K562 (cell line): ENCODE results near the gene CHMP2A. TPM values are rescaled to one million over a fixed set of nuclear protein-coding genes. Genes with fewer than 3 reads are reported as not detected.

ENCODE experiments used
- CTBP1 ChIP-seq: fragments of 450-650 bp; IDR thresholded peaks from 2 replicates; pipeline ENCODE4 v1.6.1; 2016; ENCODE audit warnings: borderline replicate concordance
- CTCFL ChIP-seq: IDR thresholded peaks from 2 replicates; pipeline ENCODE4 v1.6.1; 2011; ENCODE audit warnings: borderline replicate concordance, low read depth, mild to moderate bottlenecking, moderate library complexity, low read length; ENCODE audit not compliant: insufficient read depth, poor library complexity, severe bottlenecking
- HDAC2 ChIP-seq: fragments of 450-650 bp; IDR thresholded peaks from 2 replicates; pipeline ENCODE4 v1.6.1; 2016; ENCODE audit warnings: mild to moderate bottlenecking
- NR2C1 ChIP-seq, 2 experiments: fragments of 450-650 bp; IDR thresholded peaks; 2 replicates each; pipeline ENCODE4 v1.6.1; 2017; ENCODE audit warnings: mild to moderate bottlenecking in 2 of 2, antibody characterized with exemption in 1 of 2, inconsistent platforms in 1 of 2, missing compliant biosample characterization in 1 of 2, missing genetic modification characterization in 1 of 2
- POLR2B ChIP-seq: fragments of 450-650 bp; IDR thresholded peaks from 2 replicates; pipeline ENCODE4 v1.6.1; 2018; ENCODE audit warnings: low read depth; ENCODE audit not compliant: partially characterized antibody
- SMC3 ChIP-seq: conservative IDR thresholded peaks from 2 replicates; pipeline ENCODE4 v1.6.1; 2011; ENCODE audit warnings: low read depth, low read length, improper control_type of control experiment; ENCODE audit not compliant: insufficient read depth
- SP2 ChIP-seq: IDR thresholded peaks from 2 replicates; pipeline ENCODE4 v1.6.1; 2011; ENCODE audit warnings: mild to moderate bottlenecking, low read depth, low read length, moderate library complexity; ENCODE audit not compliant: poor library complexity, severe bottlenecking; ENCODE audit errors: extremely low read depth
- SREBF1 ChIP-seq: fragments of 150-350 bp; IDR thresholded peaks from 2 replicates; pipeline ENCODE4 v1.6.1; 2014; ENCODE audit warnings: antibody characterized with exemption, low read depth, low read length, borderline replicate concordance
- USF2 ChIP-seq: sonication (generic); formaldehyde crosslinking; IDR thresholded peaks from 2 replicates; pipeline ENCODE4 v1.5.0; 2020; ENCODE audit warnings: missing genetic modification reagents
- VEZF1 ChIP-seq: fragments of 200-800 bp; sonication (Bioruptor generic); IDR thresholded peaks from 2 replicates; pipeline ENCODE4 v1.6.1; 2017; ENCODE audit warnings: missing genetic modification characterization, missing compliant biosample characterization
- ZBTB11 ChIP-seq, 3 experiments: fragments of 200-800 bp in 1 of 3; fragments of 250-450 bp in 1 of 3; fragments of 450-650 bp in 1 of 3; sonication (Bioruptor Pico) in 1 of 3; sonication (Bioruptor generic) in 1 of 3; formaldehyde crosslinking in 1 of 3; IDR thresholded peaks; 2 replicates each; pipeline versions ENCODE4 v1.6.1 to v1.8.0; 2016 to 2022; ENCODE audit warnings: mild to moderate bottlenecking in 2 of 3, missing genetic modification characterization in 2 of 3, missing compliant biosample characterization in 1 of 3, moderate library complexity in 1 of 3
- ZBTB9 ChIP-seq: fragments of 450-650 bp; formaldehyde crosslinking; IDR thresholded peaks from 2 replicates; pipeline ENCODE4 v1.4.0; 2020; ENCODE audit warnings: mild to moderate bottlenecking, moderate library complexity
- polyA plus RNA-seq, 8 experiments: library from polyadenylated mRNA; depleted of rRNA in 4 of 8; stranded (reverse) in 5 of 8; unstranded in 3 of 8; fragments of >200 nt; fragmentation: Nextera tagmentation in 2 of 8; fragmentation: Illumina TruSeq in 1 of 8; extraction: Ambion mirVana in 2 of 8; extraction: Trizol in 1 of 8; gene quantifications; 2 replicates each; pipeline versions ENCODE4 v1.2.1 to v1.2.3, GENCODE V29; 2011 to 2014; ENCODE audit warnings: inconsistent platforms in 1 of 8, missing spikeins in 1 of 8
- total RNA-seq, 7 experiments: library from RNA; depleted of rRNA in 6 of 7; stranded (reverse); fragments of >200 nt in 6 of 7; fragmentation: Illumina TruSeq in 2 of 7; extraction: Trizol in 2 of 7; gene quantifications; 2 replicates each; pipeline versions ENCODE4 v1.2.1 to v1.2.3, GENCODE V29; 2011 to 2021; ENCODE audit warnings: low replicate concordance in 1 of 7

Gene CHMP2A
- total and polyA plus RNA-seq, 9 of the 15 experiments (the other 6 are each of a cell fraction or from before 2014, with no cell fraction given) = 57.6 to 159 (median 87.2) TPM

- TF ChIP-seq SMC3 (no peak), ZBTB9 (CRISPR knock-in tag) (peak; percentile 86; the same call in 1 of the 2 replicates), SREBF1 (0 out of 2 replicates have a peak, but pooled peaks have one; percentile 39), HDAC2 (0 out of 2 replicates have a peak, but pooled peaks have one; percentile 54), CTBP1 (peak; percentile 75; the same call in 1 of the 2 replicates), VEZF1 (CRISPR knock-in tag) (peak; percentile 76), CTCFL (peak; percentile 34), ZBTB11 (CRISPR knock-in tag; IDR thresholded peaks at IDR 0.05) (peak in 1 of 3 experiments; percentile 69; a peak in 2 of 6 replicates), NR2C1 (IDR thresholded peaks at IDR 0.05) (no peak; the same call in 1 of the 2 replicates), NR2C1 (tag; IDR thresholded peaks at IDR 0.05) (peak; percentile 41; the same call in 1 of the 2 replicates), POLR2B (peak; percentile 80), SP2 (no peak), USF2 (CRISPR knock-in tag) (peak; percentile 37; the same call in 1 of the 2 replicates)
Observed at GRCh38 chr19:58575183-58576041, 20.5 kb upstream of the CHMP2A start (continued).
